CD14-positive monocyte (primary cell): ENCODE results near the gene KCTD7. TPM values are rescaled to one million over a fixed set of nuclear protein-coding genes. Genes with fewer than 3 reads are reported as not detected.
"Not testable (repeated sequence)": the region's sequence is repeated elsewhere in the genome, so short reads cannot be mapped to it uniquely, and the experiment has no call there.

ENCODE experiments used
- DNase-seq, 3 donors: peaks; one replicate each; pipeline ENCODE4 v3.0.0-alpha.2; 2011 to 2022
- H2AFZ ChIP-seq: 2 replicates; pipeline ENCODE4 v1.6.0; 2012; ENCODE audit warnings: mild to moderate bottlenecking, low read depth, low read length, inconsistent platforms; ENCODE audit not compliant: insufficient read depth, poor library complexity, severe bottlenecking
- H3K27ac ChIP-seq, 2 donors: 1 replicate in 1 of 2; 2 replicates in 1 of 2; pipeline ENCODE4 v1.5.1; 2012 to 2013; ENCODE audit warnings: low read length in 2 of 2, control low read depth in 1 of 2, inconsistent platforms in 1 of 2, low read depth in 1 of 2, mild to moderate bottlenecking in 1 of 2
- H3K27me3 ChIP-seq, 2 donors: one replicate each; pipeline versions ENCODE4 v1.6.0 to v1.6.1; 2011 to 2013; ENCODE audit warnings: low read length in 2 of 2; ENCODE audit not compliant: control insufficient read depth in 2 of 2, insufficient read depth in 2 of 2
- H3K36me3 ChIP-seq, 2 donors: replicated peaks in 1 of 2; 1 replicate in 1 of 2; 2 replicates in 1 of 2; pipeline versions ENCODE4 v1.5.1 to v1.6.1; 2012 to 2013; ENCODE audit warnings: low read length in 2 of 2, control low read depth in 1 of 2, inconsistent platforms in 1 of 2, mild to moderate bottlenecking in 1 of 2; ENCODE audit not compliant: insufficient read depth in 2 of 2, control insufficient read depth in 1 of 2
- H3K4me1 ChIP-seq, 2 donors: 1 replicate in 1 of 2; 2 replicates in 1 of 2; pipeline versions ENCODE4 v1.5.1 to v1.6.1; 2012 to 2013; ENCODE audit warnings: low read length in 2 of 2, control low read depth in 1 of 2, inconsistent platforms in 1 of 2, mild to moderate bottlenecking in 1 of 2, moderate library complexity in 1 of 2; ENCODE audit not compliant: insufficient read depth in 2 of 2, control insufficient read depth in 1 of 2
- H3K4me2 ChIP-seq: replicated peaks from 2 replicates; pipeline ENCODE3; 2012; ENCODE audit warnings: low read length, moderate library complexity, mild to moderate bottlenecking; ENCODE audit not compliant: poor library complexity, severe bottlenecking; ENCODE audit errors: extremely low read depth
- H3K4me3 ChIP-seq, 3 experiments: fragments of 200-600 bp in 1 of 3; sonication (generic) in 1 of 3; replicated peaks in 1 of 3; 1 replicate in 2 of 3; 2 replicates in 1 of 3; pipeline ENCODE4 v1.5.1; 2011 to 2013; ENCODE audit warnings: low read length in 3 of 3, mild to moderate bottlenecking in 3 of 3, control low read depth in 2 of 3, low read depth in 2 of 3, inconsistent platforms in 1 of 3, moderate library complexity in 1 of 3
- H3K79me2 ChIP-seq: 2 replicates; pipeline ENCODE4 v1.6.0; 2012; ENCODE audit warnings: mild to moderate bottlenecking, control low read depth, inconsistent platforms, low read length, moderate library complexity; ENCODE audit not compliant: insufficient read depth
- H3K9ac ChIP-seq: 2 replicates; pipeline ENCODE4 v1.6.0; 2017; ENCODE audit warnings: low read length, mild to moderate bottlenecking; ENCODE audit not compliant: insufficient read depth, poor library complexity, severe bottlenecking
- H3K9me3 ChIP-seq, 2 donors: replicated peaks in 1 of 2; 1 replicate in 1 of 2; 2 replicates in 1 of 2; pipeline versions ENCODE4 v1.5.1 to v1.6.1; 2012 to 2013; ENCODE audit warnings: low read length in 2 of 2, control low read depth in 1 of 2; ENCODE audit not compliant: control insufficient read depth in 1 of 2, insufficient read depth in 1 of 2
- H4K20me1 ChIP-seq: 2 replicates; pipeline ENCODE4 v1.6.0; 2012; ENCODE audit warnings: mild to moderate bottlenecking, low read length, control low read depth, moderate library complexity; ENCODE audit not compliant: insufficient read depth
- H3K27ac Mint-ChIP-seq, 7 donors: one replicate each; pipeline ENCODE4 v1.8.0; 2020; ENCODE audit warnings: mild to moderate bottlenecking in 7 of 7, mixed read lengths in 7 of 7, moderate library complexity in 6 of 7, inconsistent platforms in 2 of 7
- H3K27me3 Mint-ChIP-seq, 3 donors: one replicate each; pipeline ENCODE4 v1.8.0; 2021 to 2022; ENCODE audit warnings: low read depth in 3 of 3, mild to moderate bottlenecking in 3 of 3, mixed read lengths in 3 of 3, moderate library complexity in 3 of 3, inconsistent platforms in 1 of 3
- H3K36me3 Mint-ChIP-seq, 2 donors: one replicate each; pipeline ENCODE4 v1.8.0; 2020; ENCODE audit warnings: mixed read lengths in 2 of 2, inconsistent platforms in 1 of 2, mild to moderate bottlenecking in 1 of 2
- H3K4me1 Mint-ChIP-seq: one replicate; pipeline ENCODE4 v1.8.0; 2020; ENCODE audit warnings: mild to moderate bottlenecking, mixed read lengths
- H3K4me3 Mint-ChIP-seq, 2 donors: one replicate each; pipeline ENCODE4 v1.8.0; 2020; ENCODE audit warnings: mild to moderate bottlenecking in 2 of 2, mixed read lengths in 2 of 2, moderate library complexity in 1 of 2
- H3K9me3 Mint-ChIP-seq, 7 donors: one replicate each; pipeline ENCODE4 v1.8.0; 2020 to 2022; ENCODE audit warnings: mixed read lengths in 7 of 7, mild to moderate bottlenecking in 6 of 7, moderate library complexity in 6 of 7, inconsistent platforms in 2 of 7
- WGBS: methylation state at CpG from one replicate; pipeline ENCODE4 v1.1.5; 2013; ENCODE audit warnings: missing lambda C conversion rate; ENCODE audit not compliant: insufficient coverage; 5-methylcytosine and 5-hydroxymethylcytosine counted together
- intact Hi-C, 2 donors: fragments of 100-400 bp; cut with micrococcal nuclease; formaldehyde crosslinking; loops; one replicate each; pipeline versions ENCODE4 v1.15.0 to v1.15.1; 2023
- polyA plus RNA-seq, 3 donors: library from polyadenylated mRNA; depleted of rRNA in 1 of 3; unstranded in 2 of 3; stranded (reverse) in 1 of 3; fragments of 300-500 nt in 2 of 3; fragments of >200 nt in 1 of 3; fragmentation: Illumina TruSeq in 2 of 3; gene quantifications; 1 replicate in 2 of 3; 2 replicates in 1 of 3; pipeline ENCODE4 v1.2.3, GENCODE V29; 2012 to 2021
- TF ChIP-seq, protein P1 (sequence below): fragments of 200-600 bp; IDR thresholded peaks from one replicate; pipeline ENCODE4 v1.8.0; 2022; ENCODE audit warnings: antibody characterized with exemption, mild to moderate bottlenecking

The KCTD7 gene
- polyA plus RNA-seq, 3 donors, result 1.8 to 9.2 (median 2.7) TPM

DNA sequence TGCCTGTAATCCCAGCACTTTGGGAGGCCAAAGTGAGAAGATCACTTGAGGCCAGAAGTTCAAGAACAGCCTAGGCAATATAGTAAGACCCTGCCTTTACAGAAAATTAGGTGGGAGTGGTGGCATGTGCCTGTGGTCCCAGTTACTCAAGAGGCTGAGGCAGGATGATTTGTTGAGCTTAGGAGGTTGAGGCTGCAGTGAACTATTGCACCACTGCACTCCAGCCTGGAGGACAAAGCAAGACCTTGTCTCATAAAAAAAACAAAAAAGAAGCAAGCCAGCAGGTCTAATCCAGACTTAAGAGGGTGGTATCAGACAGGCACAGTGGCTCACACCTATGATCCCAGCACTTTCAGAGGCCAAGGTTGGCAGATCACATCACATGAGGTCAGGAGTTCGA is 24.5 kb upstream of the KCTD7 start:
- H3K4me3 Mint-ChIP-seq, result no peak overlapping the region
- intact Hi-C loops, result no loop called here
- Histone ChIP-seq H3K4me2 (no peak overlapping the region), H3K9me3 (no peaks in the 10 kb centered on the region), H3K4me1 (no peaks in the 10 kb centered on the region), H2AFZ (no peak overlapping the region), H3K79me2 (no peaks in the 10 kb centered on the region), H3K27ac (no peak overlapping the region), H3K9ac (no peak overlapping the region), H3K27me3 (no peaks in the 10 kb centered on the region), H3K4me3 (no peak overlapping the region), H4K20me1 (no peaks in the 10 kb centered on the region), H3K36me3 (no peaks in the 10 kb centered on the region)
- no peak overlapping the region for H3K27ac Mint-ChIP-seq
- H3K27me3 Mint-ChIP-seq, result peaks cover 6 to 17% (median 13%) of the 10 kb centered on the region in 3 donors
- no peak for DNase-seq
- no peaks in the 10 kb centered on the region for H3K36me3 Mint-ChIP-seq
- TF ChIP-seq, protein P1, sequence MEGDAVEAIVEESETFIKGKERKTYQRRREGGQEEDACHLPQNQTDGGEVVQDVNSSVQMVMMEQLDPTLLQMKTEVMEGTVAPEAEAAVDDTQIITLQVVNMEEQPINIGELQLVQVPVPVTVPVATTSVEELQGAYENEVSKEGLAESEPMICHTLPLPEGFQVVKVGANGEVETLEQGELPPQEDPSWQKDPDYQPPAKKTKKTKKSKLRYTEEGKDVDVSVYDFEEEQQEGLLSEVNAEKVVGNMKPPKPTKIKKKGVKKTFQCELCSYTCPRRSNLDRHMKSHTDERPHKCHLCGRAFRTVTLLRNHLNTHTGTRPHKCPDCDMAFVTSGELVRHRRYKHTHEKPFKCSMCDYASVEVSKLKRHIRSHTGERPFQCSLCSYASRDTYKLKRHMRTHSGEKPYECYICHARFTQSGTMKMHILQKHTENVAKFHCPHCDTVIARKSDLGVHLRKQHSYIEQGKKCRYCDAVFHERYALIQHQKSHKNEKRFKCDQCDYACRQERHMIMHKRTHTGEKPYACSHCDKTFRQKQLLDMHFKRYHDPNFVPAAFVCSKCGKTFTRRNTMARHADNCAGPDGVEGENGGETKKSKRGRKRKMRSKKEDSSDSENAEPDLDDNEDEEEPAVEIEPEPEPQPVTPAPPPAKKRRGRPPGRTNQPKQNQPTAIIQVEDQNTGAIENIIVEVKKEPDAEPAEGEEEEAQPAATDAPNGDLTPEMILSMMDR, result no peak
- no CpG with 5 or more reads among the region's 1 CpG for WGBS
- H3K9me3 Mint-ChIP-seq, result peaks cover 0 to 11% (median 6%) of the 10 kb centered on the region in 7 donors
- H3K4me1 Mint-ChIP-seq, result no peaks in the 10 kb centered on the region

DNA sequence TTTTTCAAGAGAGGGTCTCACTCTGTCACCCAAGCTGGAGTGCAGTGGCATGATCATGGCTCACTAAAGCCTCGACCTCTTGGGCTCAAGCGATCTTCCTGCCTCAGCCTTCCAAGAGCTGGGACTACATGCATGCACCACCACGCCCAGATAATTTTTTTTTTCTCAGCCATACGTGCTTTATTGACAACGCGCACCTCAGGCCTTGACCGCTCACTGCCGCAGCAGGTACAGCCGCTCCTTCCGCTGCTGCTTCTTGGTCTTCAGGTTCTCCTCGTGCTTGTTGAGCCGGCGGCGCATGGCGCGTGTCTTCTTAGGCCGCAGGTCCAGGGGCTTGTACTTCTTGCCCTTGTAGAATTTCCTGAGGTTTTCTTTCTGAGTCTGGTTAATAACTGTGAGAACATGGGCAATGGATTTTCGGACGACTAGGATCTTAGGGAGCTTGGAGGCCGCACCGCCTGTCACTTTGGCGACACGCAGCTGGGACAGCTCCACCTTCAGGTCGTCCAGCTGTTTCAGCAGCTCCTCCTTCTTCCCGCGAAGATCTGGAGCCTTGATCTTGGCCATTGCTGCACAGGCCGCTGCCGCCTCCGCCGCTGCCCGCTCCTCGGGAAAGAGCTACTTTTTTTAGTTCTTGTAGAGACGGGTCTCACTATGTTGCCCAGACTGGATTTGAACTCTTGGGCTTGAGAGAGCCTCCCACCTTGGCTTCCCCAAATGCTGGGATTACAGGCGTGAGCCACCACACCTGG is 22.0 kb upstream of the KCTD7 start:
- H4K20me1 ChIP-seq, H3K9me3 Mint-ChIP-seq, H3K36me3 Mint-ChIP-seq, H3K79me2 ChIP-seq, H3K4me1 Mint-ChIP-seq, H3K9me3 ChIP-seq, DNase-seq, H3K9ac ChIP-seq, H3K4me3 ChIP-seq, H3K27me3 ChIP-seq, H3K4me3 Mint-ChIP-seq, H3K36me3 ChIP-seq, H3K27ac Mint-ChIP-seq, intact Hi-C loops, H3K27ac ChIP-seq, H3K4me1 ChIP-seq, H2AFZ ChIP-seq, H3K4me2 ChIP-seq: not testable (repeated sequence)
- WGBS, result 98% methylated on average over 33 of the region's 34 CpGs
- H3K27me3 Mint-ChIP-seq, result peaks cover 9 to 19% (median 14%) of the 10 kb centered on the region in 3 donors
